ENCODE results near the gene THSD4.

The THSD4 gene

DNA sequence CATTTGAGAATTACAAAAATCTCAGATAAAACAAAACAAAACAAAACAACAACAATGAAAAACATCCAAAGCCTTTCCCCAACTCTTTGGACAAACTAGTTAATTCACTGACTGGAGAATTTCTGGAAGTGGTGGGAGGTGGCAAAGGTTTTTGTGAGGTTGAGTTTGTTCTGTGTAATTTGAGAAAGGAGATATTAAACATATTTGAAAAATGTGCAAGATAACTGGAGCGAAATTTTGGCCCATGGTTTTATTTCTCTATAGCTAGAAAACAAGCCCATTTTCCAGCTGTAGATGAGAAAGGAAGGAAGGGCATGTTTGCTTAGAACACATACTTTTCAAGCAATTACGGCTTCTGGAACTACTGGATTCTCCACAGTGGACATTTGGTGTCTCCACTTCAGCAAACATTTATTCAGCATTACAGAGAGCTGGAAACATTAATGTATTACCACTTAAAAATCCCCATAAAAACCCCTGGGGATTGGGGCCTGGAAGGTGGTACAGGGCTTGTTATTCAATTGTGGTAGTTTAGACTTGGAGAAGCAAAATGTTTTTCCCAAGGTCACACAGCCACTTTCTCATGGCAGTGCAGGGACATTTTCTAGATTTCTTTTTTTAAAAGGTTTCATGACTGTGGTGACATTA is 135.8 kb downstream of the THSD4 start:
- no peak overlapping the region for H3K4me3 ChIP-seq (replicated peaks; ENCODE audit: low read depth, low read length)
- TF ChIP-seq, protein P1, sequence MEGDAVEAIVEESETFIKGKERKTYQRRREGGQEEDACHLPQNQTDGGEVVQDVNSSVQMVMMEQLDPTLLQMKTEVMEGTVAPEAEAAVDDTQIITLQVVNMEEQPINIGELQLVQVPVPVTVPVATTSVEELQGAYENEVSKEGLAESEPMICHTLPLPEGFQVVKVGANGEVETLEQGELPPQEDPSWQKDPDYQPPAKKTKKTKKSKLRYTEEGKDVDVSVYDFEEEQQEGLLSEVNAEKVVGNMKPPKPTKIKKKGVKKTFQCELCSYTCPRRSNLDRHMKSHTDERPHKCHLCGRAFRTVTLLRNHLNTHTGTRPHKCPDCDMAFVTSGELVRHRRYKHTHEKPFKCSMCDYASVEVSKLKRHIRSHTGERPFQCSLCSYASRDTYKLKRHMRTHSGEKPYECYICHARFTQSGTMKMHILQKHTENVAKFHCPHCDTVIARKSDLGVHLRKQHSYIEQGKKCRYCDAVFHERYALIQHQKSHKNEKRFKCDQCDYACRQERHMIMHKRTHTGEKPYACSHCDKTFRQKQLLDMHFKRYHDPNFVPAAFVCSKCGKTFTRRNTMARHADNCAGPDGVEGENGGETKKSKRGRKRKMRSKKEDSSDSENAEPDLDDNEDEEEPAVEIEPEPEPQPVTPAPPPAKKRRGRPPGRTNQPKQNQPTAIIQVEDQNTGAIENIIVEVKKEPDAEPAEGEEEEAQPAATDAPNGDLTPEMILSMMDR (IDR thresholded peaks at IDR 0.05; ENCODE audit: low read length, missing control alignments) = no peak
- peak; percentile 27 for DNase-seq (ENCODE audit: low read depth)

DNA sequence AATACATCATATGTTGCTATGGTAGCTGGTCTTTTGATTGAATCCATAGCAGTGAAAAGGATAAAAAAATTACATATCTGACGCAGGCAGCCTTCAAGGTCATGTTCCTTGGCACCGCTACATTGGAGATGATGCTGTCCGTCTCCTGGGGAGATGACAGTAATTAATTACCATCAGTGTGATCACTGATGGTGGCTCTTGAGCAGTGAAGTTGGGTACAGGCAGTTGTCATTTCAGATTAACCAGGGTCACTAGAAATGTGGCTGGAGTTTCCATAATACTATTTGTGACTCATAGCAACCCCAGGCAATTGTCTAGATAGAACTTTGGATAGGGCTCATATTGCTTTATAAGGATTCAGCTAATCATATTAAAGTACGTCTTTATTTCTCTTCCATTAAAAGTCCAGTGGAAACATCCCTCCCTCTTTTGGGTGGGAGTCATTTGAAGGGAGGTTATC is 136.3 kb downstream of the THSD4 start:
- TF ChIP-seq, protein P1 (IDR thresholded peaks at IDR 0.05; ENCODE audit: low read length, missing control alignments) = no peak
- no peak for DNase-seq (ENCODE audit: low read depth)
- no peak overlapping the region for H3K4me3 ChIP-seq (replicated peaks; ENCODE audit: low read depth, low read length)

GRCh38 chr15:71252044-71252739 is 136.9 kb downstream of the THSD4 start:
- peak; percentile 63 for DNase-seq (ENCODE audit: low read depth)
- TF ChIP-seq, protein P1 (IDR thresholded peaks at IDR 0.05; ENCODE audit: low read length, missing control alignments) = peak; percentile 4
- no peak overlapping the region for H3K4me3 ChIP-seq (replicated peaks; ENCODE audit: low read depth, low read length)

DNA sequence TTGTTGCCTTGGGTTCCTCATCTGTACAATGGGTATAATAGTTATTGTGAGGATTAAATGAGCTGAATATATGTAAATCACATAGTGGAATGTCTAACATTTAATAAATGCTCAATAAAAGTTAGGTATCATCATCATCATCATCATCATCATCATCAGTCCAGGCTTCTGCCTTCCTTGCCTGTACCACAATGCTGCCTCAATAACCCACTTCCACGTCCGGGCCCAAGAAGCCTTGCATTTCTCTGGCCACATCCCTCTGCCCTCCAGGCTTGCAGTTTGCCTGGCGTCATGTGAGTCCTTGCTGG is 137.4 kb downstream of the THSD4 start:
- TF ChIP-seq, protein P1 (IDR thresholded peaks at IDR 0.05; ENCODE audit: low read length, missing control alignments) = no peak
- no peak overlapping the region for H3K4me3 ChIP-seq (replicated peaks; ENCODE audit: low read depth, low read length)
- no peak for DNase-seq (ENCODE audit: low read depth)

DNA sequence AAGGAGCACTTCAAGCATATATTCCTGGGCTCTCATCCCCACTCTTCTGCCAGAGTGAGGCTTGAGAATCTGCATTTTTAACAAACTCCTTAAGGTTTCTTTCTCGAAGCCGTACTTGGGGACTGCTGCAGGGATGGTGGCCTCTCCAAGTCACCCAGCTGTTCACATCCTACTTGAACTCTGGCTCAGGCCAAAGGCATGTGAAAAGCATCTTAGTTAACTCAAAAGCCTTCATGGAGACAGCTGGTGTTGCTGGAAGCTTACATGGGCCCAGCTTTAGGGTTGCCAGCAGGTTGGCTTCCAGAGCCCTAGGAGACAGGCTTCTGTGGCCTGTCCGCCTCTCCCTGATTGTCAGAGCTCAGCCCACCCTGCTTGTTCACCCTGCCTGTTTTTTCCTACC is 139.2 kb downstream of the THSD4 start:
- no peak for DNase-seq (ENCODE audit: low read depth)
- H3K4me3 ChIP-seq (replicated peaks; ENCODE audit: low read depth, low read length) = no peak overlapping the region
- TF ChIP-seq, protein P1 (IDR thresholded peaks at IDR 0.05; ENCODE audit: low read length, missing control alignments) = no peak

DNA sequence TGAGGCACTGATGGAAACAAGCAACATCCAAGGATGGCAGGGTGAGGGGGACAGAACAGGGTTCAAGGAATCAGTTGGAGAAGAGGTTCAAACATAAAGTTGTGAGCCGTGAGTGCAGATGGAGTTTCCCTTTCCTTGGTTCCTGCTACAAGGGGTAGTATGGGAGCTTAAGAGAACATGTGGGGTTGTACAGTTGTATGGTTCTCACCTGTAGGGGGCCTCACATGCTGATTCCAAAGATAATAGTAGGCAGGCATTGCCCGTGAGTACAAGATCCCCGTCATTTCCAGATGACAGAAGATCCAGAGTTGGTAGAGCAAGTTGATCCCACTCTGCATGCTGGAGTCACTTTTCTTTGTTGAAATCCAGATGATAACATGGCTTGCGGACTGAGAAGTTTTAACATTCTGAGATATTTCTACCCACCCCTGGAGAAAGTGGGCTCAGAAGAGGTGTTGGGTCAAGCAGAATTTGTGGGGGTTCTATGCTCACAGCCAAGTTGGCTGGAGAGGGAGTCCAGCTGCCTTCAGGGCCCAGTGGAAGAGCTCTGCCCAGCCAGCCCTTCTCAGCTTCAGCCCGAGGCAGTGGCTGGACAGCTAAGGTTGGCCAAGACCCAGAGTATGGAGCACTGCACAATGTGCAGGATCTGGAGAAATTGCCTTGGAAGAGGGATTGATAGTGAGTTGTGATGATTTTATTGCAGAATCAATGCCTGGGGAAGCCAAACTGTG is 141.8 kb downstream of the THSD4 start:
- TF ChIP-seq, protein P1 (IDR thresholded peaks at IDR 0.05; ENCODE audit: low read length, missing control alignments) = no peak
- no peak overlapping the region for H3K4me3 ChIP-seq (replicated peaks; ENCODE audit: low read depth, low read length)
- no peak for DNase-seq (ENCODE audit: low read depth)

Measured in fibroblast of pulmonary artery (primary cell).